SIG-M5 treated with dmso at 0.1 percent for 504 hours (cell line): ENCODE results near the gene RNF166.

Source experiments
- DNase-seq: peaks from one replicate; lab custom pipeline; 2025; ENCODE audit not compliant: unreplicated experiment; lab: John Stamatoyannopoulos, UW

Gene RNF166

DNA sequence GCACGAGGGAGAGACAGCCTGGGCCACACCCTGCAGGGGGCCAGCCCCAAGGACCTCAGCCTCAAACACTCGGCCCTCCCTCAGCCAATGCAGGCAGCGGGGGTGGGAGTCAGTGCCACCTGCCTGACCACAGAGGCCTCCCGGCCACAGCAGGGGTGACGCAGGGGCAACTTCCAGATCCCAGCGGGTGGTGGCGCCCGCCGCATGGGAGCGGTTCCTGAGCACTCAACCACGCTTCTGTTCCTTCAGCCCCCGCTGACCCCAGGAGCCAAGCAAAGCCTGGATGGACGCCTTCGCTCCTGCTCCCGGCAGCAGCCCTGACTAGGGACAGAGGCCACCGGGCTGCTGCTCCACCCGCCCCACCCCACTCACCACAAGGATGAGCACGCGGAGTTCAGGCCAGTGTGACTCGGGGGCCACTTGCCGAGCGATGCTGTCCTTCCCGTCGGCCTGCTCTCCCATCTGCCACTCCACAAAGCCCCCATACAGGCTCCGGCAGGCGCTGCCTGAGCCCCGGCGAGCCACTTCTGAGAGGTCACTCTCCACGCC, 50.4 kb downstream of the RNF166 start:
- DNase-seq = no peak

DNA sequence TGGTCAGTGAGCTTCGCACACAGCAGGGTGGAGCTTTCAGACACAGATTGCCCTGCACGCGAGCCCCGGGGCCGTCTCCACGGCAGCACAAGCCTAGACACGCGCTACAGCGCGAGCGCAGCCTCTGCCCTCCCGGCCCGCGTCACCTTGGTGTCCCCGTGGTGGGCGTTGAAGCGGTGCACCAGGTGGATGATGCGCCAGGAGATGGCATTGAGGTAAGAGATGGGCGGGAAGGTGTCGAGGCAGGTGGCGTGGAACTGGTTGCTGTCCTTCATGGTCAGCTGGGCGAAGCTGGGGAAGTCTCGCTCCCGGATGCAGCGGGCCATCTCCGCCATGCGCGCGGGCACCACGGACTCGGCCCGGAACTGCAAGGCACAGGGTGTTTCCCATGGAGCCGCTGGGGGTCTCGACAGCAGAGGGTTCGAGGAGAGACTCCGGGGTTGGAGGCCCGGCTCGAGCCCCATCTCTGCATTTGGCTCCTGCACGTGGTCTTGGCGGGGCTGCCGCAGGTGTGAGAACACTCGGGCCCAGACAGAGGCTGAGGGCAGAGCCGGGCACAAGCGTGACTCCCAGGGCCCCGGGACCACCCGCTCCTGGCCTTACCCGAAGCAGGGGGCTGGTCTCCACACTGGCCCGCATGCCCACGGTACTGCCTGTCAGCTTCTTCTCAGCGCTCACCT, 51.0 kb downstream of the RNF166 start:
- no peak for DNase-seq

DNA sequence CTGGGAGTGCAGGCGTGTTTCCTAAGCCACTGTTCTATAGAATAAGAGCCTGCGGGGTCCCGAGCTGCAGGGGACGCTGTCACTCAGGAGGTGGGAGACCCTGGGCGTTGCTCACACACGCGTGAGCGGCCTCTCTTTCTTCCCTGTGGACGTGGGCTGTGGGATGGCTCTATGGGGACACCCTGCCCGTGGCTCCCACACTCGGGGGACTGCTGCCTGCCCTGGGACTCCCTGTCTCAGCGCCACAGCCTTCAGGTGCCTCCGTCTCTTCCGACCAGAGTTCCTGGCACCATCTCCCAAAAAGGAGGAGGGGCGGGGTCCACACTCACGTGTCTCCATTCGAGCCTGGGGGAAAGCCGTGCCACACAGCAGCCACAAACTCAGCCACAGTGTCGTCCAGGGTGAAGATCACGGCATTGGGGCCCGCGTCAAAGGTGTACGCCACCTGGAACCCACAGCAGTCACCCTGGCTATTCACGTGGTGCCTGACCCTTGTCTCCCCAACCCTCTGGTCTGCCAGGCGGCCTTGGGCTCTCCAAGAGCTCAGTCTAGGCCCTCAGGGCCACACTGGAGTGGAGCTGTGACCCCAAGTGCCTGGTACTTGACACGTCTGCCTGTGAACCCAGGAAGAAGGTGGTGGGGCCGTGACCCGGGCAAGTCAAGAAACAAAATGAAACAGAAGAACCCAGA, 51.7 kb downstream of the RNF166 start:
- no peak for DNase-seq

DNA sequence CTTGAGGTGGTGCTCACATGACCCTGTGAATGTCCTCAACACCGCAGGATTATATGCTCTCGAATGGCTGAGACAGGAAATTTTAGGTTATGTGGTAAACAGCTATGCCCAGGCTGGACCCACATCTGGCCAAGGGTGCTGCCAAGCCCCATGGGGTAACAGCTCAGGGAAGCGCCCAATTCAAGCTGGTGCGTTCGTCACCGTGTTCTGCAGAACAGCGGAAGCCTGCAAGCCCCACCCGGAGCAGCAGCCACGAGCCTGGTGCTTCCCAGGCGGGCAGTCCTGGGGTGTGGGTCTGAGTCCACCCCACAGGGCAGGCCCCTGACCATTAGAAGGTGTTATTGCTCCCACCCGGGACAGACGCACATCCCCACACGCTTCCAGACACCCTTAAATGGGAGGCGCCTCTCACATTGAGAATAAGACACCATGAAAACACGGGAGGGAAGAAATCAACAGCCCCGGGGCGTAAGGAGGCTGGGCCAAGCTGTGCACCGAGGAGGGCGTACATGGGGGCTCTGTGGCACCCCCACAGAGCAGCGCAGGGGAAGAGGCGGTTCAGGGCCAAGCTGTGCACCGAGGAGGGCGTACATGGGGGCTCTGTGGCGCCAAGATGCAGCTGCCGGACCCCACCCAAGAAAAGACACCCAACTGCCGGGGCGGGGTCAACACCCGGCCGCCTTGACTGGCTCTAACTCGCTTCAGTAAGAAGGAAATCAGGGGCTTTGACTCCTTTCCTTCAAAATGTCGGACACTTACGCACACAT, 52.4 kb downstream of the RNF166 start:
- no peak for DNase-seq

DNA sequence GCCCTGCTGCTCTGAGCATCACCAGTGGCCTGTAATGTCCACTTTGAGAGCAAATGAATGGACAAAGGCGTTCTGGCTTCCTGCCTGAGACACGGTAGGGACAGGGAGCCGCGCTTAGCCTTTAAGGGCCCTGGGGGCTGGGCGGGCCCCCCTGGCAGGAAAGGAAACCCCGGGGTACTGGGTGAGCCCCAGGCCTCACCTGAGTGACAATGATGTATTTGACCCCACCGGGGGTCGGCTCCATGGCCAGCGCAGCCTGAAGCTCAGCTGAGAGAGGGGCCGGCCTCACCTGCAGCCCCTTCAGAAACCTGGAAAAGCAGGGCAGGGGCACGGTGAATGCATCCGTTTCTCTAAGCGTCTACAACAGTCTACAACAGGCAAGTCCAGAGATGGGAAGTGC, 53.1 kb downstream of the RNF166 start:
- no peak for DNase-seq

DNA sequence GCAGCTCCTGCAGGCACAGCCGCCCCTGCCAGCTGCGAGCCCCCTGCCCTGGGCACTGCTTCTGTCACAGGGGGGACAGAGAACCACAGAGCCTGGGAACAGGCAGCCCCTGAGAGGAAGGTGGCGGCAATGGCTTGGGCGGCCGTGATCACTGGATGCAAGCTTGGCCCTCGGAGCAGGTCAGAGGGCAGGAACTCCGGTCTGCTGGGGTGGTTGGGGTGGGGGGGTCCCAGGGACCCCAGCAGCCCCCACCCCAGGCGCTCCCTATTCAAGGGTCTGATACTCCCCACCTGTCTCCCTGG, 53.5 kb downstream of the RNF166 start:
- no peak for DNase-seq

DNA sequence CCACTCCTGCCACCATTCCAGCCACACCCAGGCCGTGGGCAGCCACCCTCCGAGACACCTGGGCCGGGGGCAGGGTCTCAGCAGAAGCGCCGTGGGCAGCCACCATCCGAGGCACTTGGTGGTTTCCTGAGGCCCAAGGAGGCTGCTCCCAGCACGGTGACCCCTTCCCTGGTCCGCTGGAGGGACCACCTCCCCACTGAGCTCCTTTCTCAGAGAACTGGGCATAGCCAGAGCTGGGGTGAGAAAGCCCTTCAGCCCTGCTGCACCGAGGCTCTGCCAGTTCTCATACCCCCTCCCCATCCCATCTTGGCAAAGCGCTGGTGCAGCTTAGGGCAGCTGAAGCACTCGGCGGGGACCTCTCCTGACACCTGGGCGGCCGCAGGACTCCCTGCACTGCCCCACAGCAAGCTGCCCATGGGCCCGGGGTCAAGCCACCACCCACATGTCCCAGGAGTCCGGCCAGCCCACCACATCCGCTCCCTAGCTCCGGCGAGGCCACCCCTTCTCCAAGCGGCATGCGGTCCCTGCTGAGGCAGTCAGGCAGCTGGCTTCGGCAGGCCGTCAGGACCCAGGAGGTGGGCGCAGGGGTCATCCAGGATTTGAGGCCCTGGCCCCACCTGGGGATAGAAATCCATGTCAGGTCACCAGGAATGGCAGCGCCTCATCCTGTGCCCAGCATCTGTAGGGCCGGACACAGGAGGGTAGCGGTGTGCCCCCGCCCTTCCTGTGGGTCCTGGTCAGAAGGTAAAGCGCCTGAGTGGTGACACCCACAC, 54.0 kb downstream of the RNF166 start:
- no peak for DNase-seq

DNA sequence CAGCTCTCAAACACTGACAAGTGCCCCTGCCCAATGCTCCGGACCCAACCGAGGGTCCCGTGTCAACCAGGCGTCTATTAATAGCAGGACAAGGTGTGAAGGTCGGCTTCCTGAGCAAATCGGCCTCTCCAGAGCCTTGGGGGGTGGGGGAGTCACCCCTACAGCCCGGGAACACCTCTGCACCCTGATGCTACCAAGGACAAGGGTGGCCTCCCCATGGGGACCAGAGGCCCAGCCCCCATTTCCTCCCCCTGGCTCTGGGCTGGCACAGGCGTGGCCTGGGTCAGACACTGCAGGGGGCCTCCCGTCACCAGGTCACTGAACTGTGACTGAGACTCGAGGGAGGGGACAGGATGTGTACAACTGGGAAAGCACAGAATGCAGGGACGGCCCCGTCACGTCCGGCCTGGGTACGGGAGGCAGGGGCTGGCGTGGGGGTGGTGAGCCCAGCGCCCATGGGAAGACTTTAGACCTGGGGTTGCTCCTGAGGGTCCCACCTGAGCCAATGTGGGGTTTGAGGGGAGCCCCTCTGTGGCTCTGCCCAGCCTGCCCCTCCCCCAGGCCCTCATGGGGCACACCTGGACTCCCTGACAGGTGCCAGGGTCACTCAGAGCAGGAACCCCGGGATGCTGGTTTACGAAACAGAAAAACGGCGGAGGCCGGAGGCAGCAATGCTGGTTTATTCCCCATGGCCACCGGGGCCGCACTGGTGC, 54.8 kb downstream of the RNF166 start:
- no peak for DNase-seq

DNA sequence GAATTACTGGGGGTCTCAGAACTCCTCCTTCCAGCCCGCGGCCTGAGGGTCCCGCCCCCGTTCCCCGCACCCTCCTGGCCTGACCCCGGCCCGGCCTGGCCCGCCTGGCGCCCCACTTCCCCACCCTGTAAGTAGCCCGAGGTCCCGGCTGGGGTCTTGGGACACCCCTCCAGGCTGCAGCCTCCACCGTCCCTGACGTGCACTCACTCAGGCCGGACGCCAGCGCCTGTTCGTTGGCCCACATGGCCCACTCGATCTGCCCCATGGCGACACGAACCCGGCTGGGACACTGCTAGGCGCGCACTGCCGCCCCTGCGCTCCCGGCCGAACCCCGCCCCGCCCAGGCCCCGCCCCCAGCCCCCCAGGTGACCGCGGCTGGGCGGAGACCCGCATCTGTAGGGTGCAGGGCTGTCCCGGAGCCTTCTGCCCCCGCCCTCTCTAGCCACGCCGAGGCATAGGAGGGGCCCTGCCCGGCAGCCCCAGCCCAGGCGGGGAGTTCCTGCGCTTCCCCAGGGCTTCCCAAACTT, 55.4 kb downstream of the RNF166 start, which contains the start of gene CYBA:
Gene CYBA (minus strand): TSS at position 305 of the 527 bp plus-strand sequence. CDS start 40 bp downstream, at position 265.
- DNase-seq = peak; percentile 76

DNA sequence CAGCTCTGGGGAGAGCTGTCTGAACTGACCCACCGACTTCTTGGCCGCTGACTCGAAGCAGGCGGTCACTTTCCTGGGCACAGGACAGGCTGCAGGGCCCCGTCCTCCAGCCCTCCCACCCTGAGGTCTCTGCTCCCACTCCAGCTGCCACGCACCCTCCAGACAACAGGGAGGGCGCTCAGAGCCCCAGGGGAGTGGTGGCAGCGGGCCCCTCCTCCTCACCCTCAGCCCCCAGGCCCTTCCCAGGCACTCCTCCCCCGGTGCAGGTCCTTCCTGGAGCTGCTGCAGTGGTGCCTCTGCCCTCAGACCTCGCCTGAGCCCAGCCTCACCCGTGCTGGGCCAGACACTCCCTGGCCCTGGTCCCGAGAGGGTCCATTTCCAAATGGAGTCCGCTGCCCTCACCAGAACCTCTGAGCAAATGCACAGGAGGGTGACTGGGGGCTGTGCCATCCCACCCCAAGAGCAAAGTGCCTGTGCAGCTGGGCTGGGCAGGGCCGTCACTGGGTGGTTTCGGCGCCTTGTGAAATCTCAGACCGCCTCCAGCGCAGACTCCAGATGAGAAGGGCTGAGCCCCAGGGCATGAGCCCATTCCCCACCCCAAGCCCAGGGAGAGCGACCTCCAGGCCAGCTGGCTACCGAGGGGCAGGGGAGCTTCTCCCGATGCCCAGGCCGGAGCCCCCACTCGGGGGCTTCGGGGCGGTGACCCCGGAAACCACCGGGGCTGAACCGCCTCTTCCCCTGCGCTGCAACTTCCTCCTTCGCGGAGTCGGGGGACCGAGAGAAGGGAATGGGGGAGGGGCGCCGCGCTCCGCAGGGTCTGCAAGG, 56.1 kb downstream of the RNF166 start:
- peak; percentile 63 for DNase-seq

DNA sequence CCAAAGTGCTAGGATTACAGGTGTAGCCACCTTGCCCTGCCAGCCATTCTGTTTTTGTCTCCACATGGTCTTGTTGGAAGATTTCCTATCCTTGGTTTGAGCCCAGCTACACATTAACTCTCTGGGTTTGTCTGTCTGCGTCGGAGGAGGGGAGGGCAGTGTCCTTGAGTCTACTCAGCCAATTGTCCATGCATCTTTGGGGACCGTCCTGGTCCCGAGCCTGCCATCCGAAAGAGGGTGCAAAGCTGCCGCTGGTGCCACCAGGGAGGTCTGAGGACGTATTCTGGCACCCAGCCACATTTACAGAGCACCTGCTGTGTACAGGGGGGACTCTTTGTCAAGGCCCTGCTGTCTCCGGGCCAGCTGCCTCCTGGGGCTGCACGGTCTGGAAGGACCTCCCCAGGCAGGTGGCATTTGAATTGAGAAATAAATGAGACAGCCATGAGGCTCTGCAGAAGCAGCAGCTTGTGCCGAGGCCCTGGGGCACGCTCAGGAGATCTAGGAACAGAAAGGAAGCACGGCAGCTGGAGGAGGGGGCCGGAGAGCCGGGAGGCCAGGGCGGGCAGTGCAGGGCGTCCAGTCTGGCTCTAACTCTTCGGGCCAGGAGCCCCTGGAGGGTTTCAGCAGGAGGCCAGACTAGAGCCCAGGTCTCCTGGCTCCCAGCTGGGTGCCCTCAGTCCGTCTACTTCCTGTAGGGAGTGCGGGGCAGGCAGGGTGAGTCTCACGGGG, 56.8 kb downstream of the RNF166 start:
- DNase-seq = no peak

DNA sequence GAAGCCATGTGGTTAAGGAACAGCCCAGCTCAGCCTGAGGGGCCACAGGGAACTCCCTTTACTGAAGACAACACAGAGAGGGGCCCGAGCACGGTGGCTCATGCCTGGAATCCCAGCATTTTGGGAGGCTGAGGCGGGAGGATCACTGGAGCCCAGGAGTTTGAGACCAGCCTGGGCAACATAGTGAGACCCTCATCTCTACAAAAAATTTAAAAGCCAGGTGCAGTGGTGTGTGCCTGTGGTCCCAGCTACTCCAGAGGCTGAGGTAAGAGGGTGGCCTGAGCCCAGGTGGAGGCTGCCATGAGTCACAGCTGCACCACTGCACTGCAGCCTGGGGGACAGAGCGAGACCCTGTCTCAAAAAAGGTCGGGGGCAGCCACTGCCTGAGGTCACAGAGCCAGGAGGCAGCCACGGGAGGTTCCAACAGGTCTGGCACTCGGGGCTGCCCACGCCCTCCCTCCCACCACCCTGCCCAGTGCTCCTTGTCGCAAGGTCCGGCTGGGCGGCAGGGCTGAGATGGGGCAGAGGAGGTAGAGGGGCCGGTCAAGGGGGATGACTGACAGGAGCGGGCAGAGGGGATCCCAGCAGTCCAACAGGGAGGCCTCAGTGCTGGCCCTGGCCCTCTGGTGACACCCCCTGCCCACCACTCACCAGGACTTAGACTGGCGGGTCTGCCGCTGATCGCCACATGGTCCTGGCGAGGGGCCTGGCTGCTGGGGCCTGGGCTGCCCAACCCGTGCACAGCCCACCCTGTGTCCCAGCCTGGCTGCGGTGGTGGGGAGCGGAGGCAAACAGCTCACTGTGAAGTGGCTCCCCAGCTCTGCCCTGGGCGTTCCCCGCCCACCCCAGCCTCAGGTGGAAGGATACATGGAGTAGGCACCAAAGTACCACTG, 58.8 kb downstream of the RNF166 start:
- DNase-seq = no peak
